GM18526 (cell line): ENCODE measurements around the gene RPS16.

Experiments
- POLR2A ChIP-seq: IDR thresholded peaks from 3 replicates; pipeline ENCODE4 v1.6.1; 2011; ENCODE audit not compliant: insufficient read length; ENCODE audit errors: extremely low read depth

RPS16 gene

DNA sequence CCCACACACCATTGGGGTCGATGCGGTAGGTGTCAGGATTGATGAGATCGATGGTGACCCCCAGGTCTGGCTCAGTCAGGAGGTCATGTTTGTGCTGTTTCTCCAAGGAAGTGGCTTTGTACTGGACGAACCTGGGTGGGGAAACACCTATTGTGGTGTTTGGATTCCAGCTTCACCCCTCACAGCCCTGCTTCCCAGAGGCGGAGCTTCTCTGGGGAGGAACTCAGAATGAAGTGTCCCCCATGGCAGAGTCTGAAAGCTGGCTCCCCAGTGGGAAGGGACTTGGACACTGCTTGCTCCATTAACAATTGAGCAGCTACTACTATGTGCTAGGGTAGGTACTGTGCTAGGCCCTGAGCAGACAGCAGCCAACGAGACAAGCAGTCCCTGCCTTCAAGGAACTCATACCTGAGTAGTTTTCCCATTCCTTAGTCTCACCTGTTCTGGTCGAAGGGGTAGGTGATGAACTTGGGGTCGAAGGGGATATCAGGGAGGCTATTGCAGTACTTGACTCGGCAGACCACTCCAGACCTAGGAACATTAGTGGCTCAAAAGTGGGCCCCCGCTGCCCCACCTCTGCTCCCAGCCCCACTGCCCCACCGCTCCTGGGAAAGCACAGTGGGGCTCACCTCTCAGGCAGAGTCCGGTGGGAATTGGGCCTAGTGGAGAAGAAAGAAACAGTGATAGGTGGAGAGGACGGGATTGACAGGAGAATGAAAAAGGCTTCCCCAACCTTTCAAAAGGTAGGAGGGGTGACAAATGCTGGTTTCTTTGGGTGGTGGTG, 45.9 kb downstream of the RPS16 start:
- TF ChIP-seq POLR2A, result no peak

GRCh38 chr19:39388657-39389056, 47.1 kb downstream of the RPS16 start:
- no peak for TF ChIP-seq POLR2A

DNA sequence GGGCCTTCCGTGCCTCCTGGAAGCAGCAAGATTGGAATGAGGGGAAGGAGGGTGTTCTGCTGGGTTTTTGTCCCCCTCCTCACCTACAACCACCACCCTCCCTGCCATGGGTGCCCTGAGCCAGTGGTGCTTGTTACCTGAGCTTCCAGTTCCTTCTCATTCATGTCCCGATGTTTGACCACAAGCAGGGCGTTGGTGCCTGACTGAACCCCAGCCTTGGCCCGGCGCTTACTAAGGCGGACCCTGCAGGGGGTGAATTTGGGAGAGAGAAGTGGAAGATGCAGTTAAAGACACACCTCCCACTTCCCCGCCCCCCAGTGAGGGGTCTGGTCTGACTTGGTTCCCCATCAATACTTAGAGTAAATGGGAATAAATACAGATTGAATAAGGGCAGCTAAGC, 49.2 kb downstream of the RPS16 start:
- no peak for TF ChIP-seq POLR2A

DNA sequence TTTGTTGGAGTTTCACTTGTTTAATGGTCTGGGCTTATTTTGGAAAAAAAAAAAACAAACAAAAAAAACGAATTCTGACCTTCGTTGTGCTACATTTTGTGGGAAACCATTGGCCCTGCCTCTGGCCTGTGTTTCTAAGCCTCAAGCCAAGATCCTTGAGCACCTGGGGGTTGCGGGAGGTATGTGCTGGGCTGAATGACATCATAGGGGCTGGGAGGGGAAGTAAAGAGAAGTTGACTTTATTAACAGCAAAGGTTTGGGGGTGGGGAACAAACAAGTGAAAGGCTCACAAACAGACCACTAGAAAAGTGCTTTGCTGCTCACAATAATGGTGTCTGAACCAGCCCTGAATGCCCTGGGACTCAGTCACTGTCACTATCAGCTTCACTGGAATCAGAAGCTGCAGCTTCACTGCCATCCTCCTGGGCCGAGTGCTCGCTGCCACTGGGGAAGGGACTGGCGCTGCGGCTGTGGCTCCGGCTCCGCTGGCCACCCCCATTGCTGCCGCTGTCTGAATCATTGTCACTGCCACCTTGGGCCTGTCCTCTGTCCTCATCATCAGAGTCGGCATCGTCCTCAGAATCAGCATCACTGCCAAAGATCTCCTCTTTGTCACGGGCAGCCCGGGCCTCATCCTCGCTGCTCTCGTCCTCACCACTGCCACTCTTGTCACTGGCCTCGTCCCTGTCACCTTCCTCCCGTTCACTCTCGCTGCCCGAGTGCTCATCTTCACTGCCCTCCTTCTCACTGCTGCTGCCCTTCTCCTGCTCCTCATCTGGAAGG, 49.9 kb downstream of the RPS16 start:
- TF ChIP-seq POLR2A, result no peak

- no peak for TF ChIP-seq POLR2A
These were observed 50.7 kb downstream of the RPS16 start for GRCh38 chr19:39384839-39385568.
